H1 (cell line): ENCODE data around the gene TNFRSF8. TPM values are rescaled to one million over a fixed set of nuclear protein-coding genes. Genes with fewer than 3 reads are reported as not detected.

Source experiments
- CTCF ChIA-PET: fragments of 300-600 bp; sonication (Branson Sonifier 250); formaldehyde crosslinking; loops from one replicate; lab custom pipeline; 2021; ENCODE audit not compliant: partially characterized antibody; lab: Charles Lee
- POLR2A ChIA-PET: fragments of 300-600 bp; sonication (Branson Sonifier 250); formaldehyde crosslinking; loops from one replicate; lab custom pipeline; 2021; ENCODE audit warnings: inconsistent platforms; ENCODE audit not compliant: partially characterized antibody; lab: Charles Lee
- DNase-seq, 2 experiments: peaks; one replicate each; pipeline versions ENCODE4 v3.0.0 to v3.0.0-alpha.2; 2010 to 2022; ENCODE audit warnings: low spot score in 2 of 2, low read depth in 1 of 2, mixed read lengths in 1 of 2
- FAIRE-seq: peaks from 2 replicates; lab custom pipeline; 2011; peaks lifted over from hg19 to GRCh38; lab: Jason Lieb, UNC
- H2AFZ ChIP-seq: 2 replicates; pipeline ENCODE4 v1.8.1; 2012; ENCODE audit warnings: low read length, inconsistent platforms
- H2AK5ac ChIP-seq: 2 replicates; pipeline ENCODE4 v1.6.1; 2013; ENCODE audit warnings: low read depth, low read length
- H2BK120ac ChIP-seq: replicated peaks from 2 replicates; pipeline ENCODE3; 2013; ENCODE audit warnings: low read depth, low read length, inconsistent platforms
- H2BK12ac ChIP-seq: 2 replicates; pipeline ENCODE4 v1.6.1; 2013; ENCODE audit warnings: low read depth, low read length
- H2BK15ac ChIP-seq: 2 replicates; pipeline ENCODE4 v1.6.1; 2013; ENCODE audit warnings: low read length
- H2BK20ac ChIP-seq: 2 replicates; pipeline ENCODE4 v1.6.1; 2013; ENCODE audit warnings: low read length
- H2BK5ac ChIP-seq: 2 replicates; pipeline ENCODE4 v1.6.1; 2013; ENCODE audit warnings: low read depth, low read length
- H3K14ac ChIP-seq: 2 replicates; pipeline ENCODE4 v1.6.1; 2013; ENCODE audit warnings: inconsistent platforms; ENCODE audit not compliant: insufficient read length
- H3K18ac ChIP-seq: 2 replicates; pipeline ENCODE4 v1.6.1; 2013; ENCODE audit warnings: low read length; ENCODE audit errors: extremely low read depth
- H3K23ac ChIP-seq: 2 replicates; pipeline ENCODE4 v1.6.1; 2013; ENCODE audit warnings: inconsistent platforms; ENCODE audit not compliant: insufficient read length
- H3K23me2 ChIP-seq: 2 replicates; pipeline ENCODE4 v1.6.1; 2013; ENCODE audit warnings: low read depth, low read length
- H3K27ac ChIP-seq: 2 replicates; pipeline ENCODE4 v1.6.1; 2011; ENCODE audit warnings: low read depth, low read length, inconsistent platforms
- H3K27me3 ChIP-seq, 4 experiments: replicated peaks in 1 of 4; 1 replicate in 1 of 4; 2 replicates in 3 of 4; pipeline versions ENCODE4 v1.6.1 to v1.8.1; 2011 to 2013; ENCODE audit warnings: low read length in 3 of 4, mild to moderate bottlenecking in 3 of 4, inconsistent platforms in 2 of 4, mixed read lengths in 2 of 4, moderate library complexity in 1 of 4; ENCODE audit not compliant: control insufficient read depth in 3 of 4, insufficient read depth in 3 of 4; ENCODE audit errors: extremely low read depth in 1 of 4
- H3K36me3 ChIP-seq, 4 experiments: 2 replicates each; pipeline versions ENCODE4 v1.6.1 to v1.8.1; 2011 to 2013; ENCODE audit warnings: mild to moderate bottlenecking in 4 of 4, low read length in 3 of 4, moderate library complexity in 2 of 4, control low read depth in 1 of 4, inconsistent platforms in 1 of 4; ENCODE audit not compliant: insufficient read depth in 4 of 4, control insufficient read depth in 2 of 4
- H3K4ac ChIP-seq: replicated peaks from 2 replicates; pipeline ENCODE3; 2013; ENCODE audit warnings: low read length, low read depth, mixed read lengths, inconsistent platforms; ENCODE audit not compliant: insufficient read length
- H3K4me1 ChIP-seq, 4 experiments: replicated peaks in 1 of 4; 1 replicate in 1 of 4; 2 replicates in 3 of 4; pipeline versions ENCODE4 v1.6.1 to v1.8.1; 2011 to 2013; ENCODE audit warnings: low read length in 3 of 4, inconsistent platforms in 2 of 4, mixed read lengths in 1 of 4; ENCODE audit not compliant: insufficient read depth in 4 of 4, control insufficient read depth in 3 of 4
- H3K4me2 ChIP-seq, 2 experiments: 2 replicates each; pipeline versions ENCODE4 v1.6.1 to v1.8.1; 2011 to 2013; ENCODE audit warnings: low read depth in 2 of 2, low read length in 2 of 2, control low read depth in 1 of 2, inconsistent platforms in 1 of 2, mild to moderate bottlenecking in 1 of 2; ENCODE audit not compliant: insufficient read depth in 1 of 2
- H3K4me3 ChIP-seq, 4 experiments: fragments of 200-600, 300-600 bp in 1 of 4; sonication (generic), shearing (Covaris generic), sonication (Bioruptor Twin) in 1 of 4; 2 replicates each; pipeline versions ENCODE4 v1.5.1 to v1.8.1; 2011 to 2016; ENCODE audit warnings: low read length in 4 of 4, low read depth in 3 of 4, control low read depth in 2 of 4, inconsistent platforms in 2 of 4, mild to moderate bottlenecking in 2 of 4, mixed read lengths in 1 of 4, moderate library complexity in 1 of 4; ENCODE audit not compliant: insufficient read depth in 2 of 4; ENCODE audit errors: extremely low read depth in 1 of 4
- H3K56ac ChIP-seq: replicated peaks from 2 replicates; pipeline ENCODE3; 2013; ENCODE audit warnings: low read depth, mild to moderate bottlenecking, mixed read lengths, low read length, inconsistent platforms; ENCODE audit not compliant: insufficient read length
- H3K79me1 ChIP-seq: 2 replicates; pipeline ENCODE4 v1.6.1; 2013; ENCODE audit warnings: low read depth, low read length, control low read depth
- H3K79me2 ChIP-seq, 2 experiments: 2 replicates each; pipeline versions ENCODE4 v1.6.1 to v1.8.1; 2012 to 2013; ENCODE audit warnings: low read length in 2 of 2, mild to moderate bottlenecking in 2 of 2, inconsistent platforms in 1 of 2; ENCODE audit not compliant: insufficient read depth in 2 of 2, control insufficient read depth in 1 of 2
- H3K9ac ChIP-seq, 4 experiments: replicated peaks in 1 of 4; 1 replicate in 1 of 4; 2 replicates in 3 of 4; pipeline versions ENCODE4 v1.6.1 to v1.8.1; 2011 to 2013; ENCODE audit warnings: low read depth in 3 of 4, low read length in 3 of 4, control low read depth in 2 of 4, mild to moderate bottlenecking in 2 of 4, moderate library complexity in 2 of 4, inconsistent platforms in 1 of 4; ENCODE audit errors: extremely low read depth in 1 of 4
- H3K9me3 ChIP-seq, 2 experiments: 2 replicates each; pipeline versions ENCODE4 v1.6.1 to v1.8.1; 2012 to 2013; ENCODE audit warnings: mild to moderate bottlenecking in 2 of 2, moderate library complexity in 2 of 2, control low read depth in 1 of 2, inconsistent platforms in 1 of 2, low read depth in 1 of 2, low read length in 1 of 2, mixed read lengths in 1 of 2; ENCODE audit not compliant: insufficient read depth in 2 of 2
- H4K20me1 ChIP-seq, 2 experiments: replicated peaks in 1 of 2; 2 replicates each; pipeline versions ENCODE3 to v1.8.1; 2011 to 2013; ENCODE audit warnings: inconsistent platforms in 2 of 2, low read length in 2 of 2, mild to moderate bottlenecking in 1 of 2; ENCODE audit not compliant: insufficient read depth in 2 of 2, control insufficient read depth in 1 of 2
- H4K5ac ChIP-seq: 2 replicates; pipeline ENCODE4 v1.6.1; 2013; ENCODE audit warnings: low read length, low read depth, mixed read lengths, inconsistent platforms; ENCODE audit not compliant: insufficient read length
- H4K8ac ChIP-seq: 2 replicates; pipeline ENCODE4 v1.8.0; 2013; ENCODE audit warnings: mild to moderate bottlenecking, moderate library complexity, low read length, inconsistent platforms; ENCODE audit not compliant: insufficient read depth; ENCODE audit errors: extremely low read depth
- H4K91ac ChIP-seq: replicated peaks from 2 replicates; pipeline ENCODE3; 2013; ENCODE audit warnings: low read length, mixed read lengths, inconsistent platforms; ENCODE audit not compliant: insufficient read length
- ASH2L ChIP-seq: fragments of 200-600, 300-600 bp; sonication (generic); IDR thresholded peaks from one replicate; pipeline ENCODE4 v1.7.1; 2017; ENCODE audit warnings: low read length
- KDM4A ChIP-seq: IDR thresholded peaks from one replicate; pipeline ENCODE4 v1.7.1; 2012; ENCODE audit warnings: low read depth, mild to moderate bottlenecking, moderate library complexity, low read length, inconsistent platforms; ENCODE audit not compliant: severe bottlenecking
- RNF2 ChIP-seq: fragments of 200-900, 300-1000 bp; sonication (generic); IDR thresholded peaks from 2 replicates; pipeline ENCODE4 v1.7.1; 2016; ENCODE audit warnings: borderline replicate concordance, low read depth, mild to moderate bottlenecking, antibody characterized with exemption, low read length; ENCODE audit not compliant: poor library complexity, severe bottlenecking; ENCODE audit errors: missing control alignments
- SAP30 ChIP-seq: fragments of 300-600 bp; sonication (generic); IDR thresholded peaks from 2 replicates; pipeline ENCODE4 v1.7.1; 2012; ENCODE audit warnings: low read length, moderate library complexity, mild to moderate bottlenecking, inconsistent platforms; ENCODE audit not compliant: insufficient read depth, insufficient replicate concordance
- SP1 ChIP-seq: IDR thresholded peaks from 2 replicates; pipeline ENCODE4 v1.6.1; 2011; ENCODE audit warnings: low read depth, low read length
- TAF7 ChIP-seq: optimal IDR thresholded peaks from 2 replicates; pipeline ENCODE3; 2011; ENCODE audit warnings: low read depth, mild to moderate bottlenecking, inconsistent platforms, low read length, moderate library complexity, borderline replicate concordance
- TCF12 ChIP-seq: IDR thresholded peaks from 2 replicates; pipeline ENCODE4 v1.6.1; 2011; ENCODE audit warnings: low read depth, mild to moderate bottlenecking, low read length
- WGBS, 2 experiments: shearing (Covaris generic) in 1 of 2; methylation state at CpG; one replicate each; pipeline versions ENCODE4 v1.1.6 to v1.1.7; 2013 to 2015; ENCODE audit warnings: low lambda C conversion rate in 2 of 2, mixed read lengths in 2 of 2, inconsistent platforms in 1 of 2, low coverage in 1 of 2, missing lambda C conversion rate in 1 of 2; ENCODE audit not compliant: insufficient replicate concordance in 2 of 2, insufficient coverage in 1 of 2, insufficient read length in 1 of 2; ENCODE audit errors: extremely low coverage in 1 of 2, missing lambda C conversion rate in 1 of 2; 5-methylcytosine and 5-hydroxymethylcytosine counted together
- polyA plus RNA-seq, 7 experiments: library from polyadenylated mRNA; depleted of rRNA in 3 of 7; stranded (reverse) in 5 of 7; unstranded in 2 of 7; fragments of >200 nt in 5 of 7; fragments of 200-250 nt in 2 of 7; gene quantifications; 1 replicate in 5 of 7; 2 replicates in 1 of 7; 4 replicates in 1 of 7; pipeline versions ENCODE4 v1.2.1 to v1.2.3, GENCODE V29; 2011 to 2013; ENCODE audit warnings: missing spikeins in 2 of 7, mixed read lengths in 2 of 7
- total RNA-seq: library from RNA; stranded (reverse); fragmentation: NEBNext Ultra II Directional; extraction: Animal tissue kit (Norgen Biotek cat#: 25700); gene quantifications from 2 replicates; pipeline ENCODE4 v1.2.1, GENCODE V29; 2021
- TF ChIP-seq, protein P1 (sequence below), 3 experiments: IDR thresholded peaks; 1 replicate in 2 of 3; 2 replicates in 1 of 3; pipeline versions ENCODE4 v1.5.1 to v1.6.1; 2011; ENCODE audit warnings: low read length in 3 of 3, mild to moderate bottlenecking in 3 of 3, inconsistent platforms in 2 of 3, low read depth in 1 of 3, moderate library complexity in 1 of 3; ENCODE audit not compliant: insufficient read depth in 1 of 3; ENCODE audit errors: control extremely low read depth in 1 of 3

TNFRSF8 gene
- total and polyA plus RNA-seq, 2 of the 8 experiments (the other 6 are each of a cell fraction or from before 2014, with no cell fraction given), result 23.2 to 32.7 TPM

GRCh38 chr1:12150456-12151200 lies 87.5 kb downstream of the TNFRSF8 start:
- no peak overlapping the region for H2AK5ac ChIP-seq
- no peak for TF ChIP-seq TCF12
- TF ChIP-seq RNF2, result no peak
- TF ChIP-seq, protein P1, sequence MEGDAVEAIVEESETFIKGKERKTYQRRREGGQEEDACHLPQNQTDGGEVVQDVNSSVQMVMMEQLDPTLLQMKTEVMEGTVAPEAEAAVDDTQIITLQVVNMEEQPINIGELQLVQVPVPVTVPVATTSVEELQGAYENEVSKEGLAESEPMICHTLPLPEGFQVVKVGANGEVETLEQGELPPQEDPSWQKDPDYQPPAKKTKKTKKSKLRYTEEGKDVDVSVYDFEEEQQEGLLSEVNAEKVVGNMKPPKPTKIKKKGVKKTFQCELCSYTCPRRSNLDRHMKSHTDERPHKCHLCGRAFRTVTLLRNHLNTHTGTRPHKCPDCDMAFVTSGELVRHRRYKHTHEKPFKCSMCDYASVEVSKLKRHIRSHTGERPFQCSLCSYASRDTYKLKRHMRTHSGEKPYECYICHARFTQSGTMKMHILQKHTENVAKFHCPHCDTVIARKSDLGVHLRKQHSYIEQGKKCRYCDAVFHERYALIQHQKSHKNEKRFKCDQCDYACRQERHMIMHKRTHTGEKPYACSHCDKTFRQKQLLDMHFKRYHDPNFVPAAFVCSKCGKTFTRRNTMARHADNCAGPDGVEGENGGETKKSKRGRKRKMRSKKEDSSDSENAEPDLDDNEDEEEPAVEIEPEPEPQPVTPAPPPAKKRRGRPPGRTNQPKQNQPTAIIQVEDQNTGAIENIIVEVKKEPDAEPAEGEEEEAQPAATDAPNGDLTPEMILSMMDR (IDR thresholded peaks at IDR 0.05; ENCODE audit: control extremely low read depth in 1 of 3, insufficient read depth in 1 of 3, low read depth in 1 of 3, low read length in 3 of 3), result no peak
- TF ChIP-seq TAF7, result no peak
- no peak for TF ChIP-seq SAP30
- no peak for TF ChIP-seq KDM4A
- no peak for TF ChIP-seq SP1
- TF ChIP-seq ASH2L, result no peak

More at GRCh38 chr1:12150456-12151200, 87.5 kb downstream of the TNFRSF8 start:
- H2AFZ ChIP-seq, result no peak overlapping the region
- H3K36me3 ChIP-seq, result no peaks in the 10 kb centered on the region
- H2BK12ac ChIP-seq, result peak overlapping the region; percentile 75; the same call in 1 of the 2 replicates
- no peaks in the 10 kb centered on the region for H3K79me2 ChIP-seq
- H3K9me3 ChIP-seq, result no peaks in the 10 kb centered on the region; a peak in 1 of 4 replicates
- no peaks in the 10 kb centered on the region for H3K79me1 ChIP-seq
- H2BK20ac ChIP-seq, result no peak overlapping the region
- no peak overlapping the region for H4K5ac ChIP-seq
- H3K23me2 ChIP-seq, result no peaks in the 10 kb centered on the region
- DNase-seq, result no peak
- H4K8ac ChIP-seq, result no peak overlapping the region; the same call in 1 of the 2 replicates
- H2BK5ac ChIP-seq, result no peak overlapping the region
- 86% methylated on average over 9 of the region's 9 CpGs; no CpG with 5 or more reads in 1 of the 2 experiments for WGBS, 2 experiments
- CTCF ChIA-PET, result interaction anchor here (0.7 to 9.2 kb wide), 10 partner anchors 10 to 189 kb away, joined by 3 to 79 read pairs (median 4); no protein-coding TSS in a partner anchor
- H4K20me1 ChIP-seq, result no peaks in the 10 kb centered on the region
- H3K27ac ChIP-seq, result no peak overlapping the region
- H3K4me3 ChIP-seq, result no peak overlapping the region
- POLR2A ChIA-PET, result interaction anchor here (0.5 to 1.0 kb wide), 3 partner anchors 14 to 64 kb away, joined by 3 to 4 read pairs (median 3); no protein-coding TSS in a partner anchor
- no peak overlapping the region for H3K56ac ChIP-seq
- H3K27me3 ChIP-seq, result peaks cover 0 to 2% (median 0%) of the 10 kb centered on the region in 4 experiments; a peak in 1 of 7 replicates
- no peak for FAIRE-seq
- no peak overlapping the region for H3K9ac ChIP-seq
- H3K14ac ChIP-seq, result no peak overlapping the region
- no peak overlapping the region for H3K4ac ChIP-seq
- H2BK120ac ChIP-seq, result no peak overlapping the region
- no peak overlapping the region for H3K23ac ChIP-seq
- no peak overlapping the region for H2BK15ac ChIP-seq
- peaks cover 0 to 5% (median 3%) of the 10 kb centered on the region in 4 experiments; a peak in 5 of 7 replicates for H3K4me1 ChIP-seq
- no peak overlapping the region; the same call in 1 of the 2 replicates for H3K18ac ChIP-seq
- H4K91ac ChIP-seq, result no peak overlapping the region
- H3K4me2 ChIP-seq, result no peak overlapping the region
